Measurements from ENCODE around the gene GOLGA8B.

DNA sequence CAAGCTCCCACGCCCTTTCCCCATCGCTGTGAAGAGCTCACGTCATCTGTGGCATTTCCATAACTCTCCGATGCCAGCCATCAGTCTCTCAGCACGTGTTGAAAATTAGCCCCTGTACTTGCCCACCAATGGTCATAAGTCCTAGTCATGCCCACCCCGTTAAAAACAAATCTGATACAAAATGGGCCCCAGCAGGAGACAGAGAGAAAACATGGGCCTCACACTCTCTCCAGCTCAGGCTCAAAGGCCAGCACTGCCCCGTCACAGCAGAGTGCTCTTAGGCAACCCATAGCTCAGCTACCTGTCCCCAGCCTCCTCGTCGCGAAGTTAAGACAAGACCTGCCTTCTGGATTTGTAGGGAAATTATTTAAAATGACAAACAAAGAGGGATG is 5.2 kb downstream of the GOLGA8B start:
- TF ChIP-seq, protein P1, sequence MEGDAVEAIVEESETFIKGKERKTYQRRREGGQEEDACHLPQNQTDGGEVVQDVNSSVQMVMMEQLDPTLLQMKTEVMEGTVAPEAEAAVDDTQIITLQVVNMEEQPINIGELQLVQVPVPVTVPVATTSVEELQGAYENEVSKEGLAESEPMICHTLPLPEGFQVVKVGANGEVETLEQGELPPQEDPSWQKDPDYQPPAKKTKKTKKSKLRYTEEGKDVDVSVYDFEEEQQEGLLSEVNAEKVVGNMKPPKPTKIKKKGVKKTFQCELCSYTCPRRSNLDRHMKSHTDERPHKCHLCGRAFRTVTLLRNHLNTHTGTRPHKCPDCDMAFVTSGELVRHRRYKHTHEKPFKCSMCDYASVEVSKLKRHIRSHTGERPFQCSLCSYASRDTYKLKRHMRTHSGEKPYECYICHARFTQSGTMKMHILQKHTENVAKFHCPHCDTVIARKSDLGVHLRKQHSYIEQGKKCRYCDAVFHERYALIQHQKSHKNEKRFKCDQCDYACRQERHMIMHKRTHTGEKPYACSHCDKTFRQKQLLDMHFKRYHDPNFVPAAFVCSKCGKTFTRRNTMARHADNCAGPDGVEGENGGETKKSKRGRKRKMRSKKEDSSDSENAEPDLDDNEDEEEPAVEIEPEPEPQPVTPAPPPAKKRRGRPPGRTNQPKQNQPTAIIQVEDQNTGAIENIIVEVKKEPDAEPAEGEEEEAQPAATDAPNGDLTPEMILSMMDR (IDR thresholded peaks at IDR 0.05), result no peak
- TF ChIP-seq POLR2A (IDR thresholded peaks at IDR 0.05) (no peak), POLR2AphosphoS5 (IDR thresholded peaks at IDR 0.05) (no peak)

Measured in prostate gland (tissue), 2 donors.